Lower lobe of right lung (tissue), 2 donors: ENCODE results near the gene DDX25. TPM values are rescaled to one million over a fixed set of nuclear protein-coding genes. Genes with fewer than 3 reads are reported as not detected.

ENCODE experiments used
- ATAC-seq, 2 donors: fragments of 200-7000 bp; cut with Tn5 transposase; one replicate each; pipeline ENCODE4 v1.9.1; 2020 to 2022; ENCODE audit warnings: mild to moderate bottlenecking in 2 of 2, moderate library complexity in 2 of 2
- DNase-seq: peaks from one replicate; pipeline ENCODE4 v3.0.0-alpha.2; 2020
- H3K27ac ChIP-seq: fragments of 200-600 bp; one replicate; pipeline ENCODE4 v1.8.0; 2022
- H3K27me3 ChIP-seq: fragments of 200-600 bp; one replicate; pipeline ENCODE4 v1.8.0; 2022; ENCODE audit warnings: low read depth
- H3K36me3 ChIP-seq: fragments of 200-600 bp; one replicate; pipeline ENCODE4 v1.8.0; 2022; ENCODE audit warnings: mild to moderate bottlenecking
- H3K4me1 ChIP-seq: fragments of 200-600 bp; one replicate; pipeline ENCODE4 v1.8.0; 2022
- H3K4me3 ChIP-seq: fragments of 200-600 bp; one replicate; pipeline ENCODE4 v1.8.0; 2022; ENCODE audit warnings: mild to moderate bottlenecking
- H3K9me3 ChIP-seq: fragments of 200-600 bp; one replicate; pipeline ENCODE4 v1.8.0; 2022
- intact Hi-C: fragments of 100-400 bp; cut with DNase I; formaldehyde crosslinking; loops from one replicate; pipeline ENCODE4 v1.11.0; 2022
- total RNA-seq: library from RNA; stranded (reverse); fragmentation: NEBNext Ultra II Directional; extraction: Animal tissue kit (Norgen Biotek cat#: 25700); gene quantifications from one replicate; pipeline ENCODE4 v1.2.1, GENCODE V29; 2021
- TF ChIP-seq, protein P1 (sequence below): fragments of 200-600 bp; IDR thresholded peaks from one replicate; pipeline ENCODE4 v1.8.0; 2022; ENCODE audit warnings: antibody characterized with exemption, mild to moderate bottlenecking
- donor health status: DM: no; HTN: yes; CAD: no; lungs with severe emphysema.

DDX25 gene
- total RNA-seq, 1 donor from 2014 or later: not detected

DNA sequence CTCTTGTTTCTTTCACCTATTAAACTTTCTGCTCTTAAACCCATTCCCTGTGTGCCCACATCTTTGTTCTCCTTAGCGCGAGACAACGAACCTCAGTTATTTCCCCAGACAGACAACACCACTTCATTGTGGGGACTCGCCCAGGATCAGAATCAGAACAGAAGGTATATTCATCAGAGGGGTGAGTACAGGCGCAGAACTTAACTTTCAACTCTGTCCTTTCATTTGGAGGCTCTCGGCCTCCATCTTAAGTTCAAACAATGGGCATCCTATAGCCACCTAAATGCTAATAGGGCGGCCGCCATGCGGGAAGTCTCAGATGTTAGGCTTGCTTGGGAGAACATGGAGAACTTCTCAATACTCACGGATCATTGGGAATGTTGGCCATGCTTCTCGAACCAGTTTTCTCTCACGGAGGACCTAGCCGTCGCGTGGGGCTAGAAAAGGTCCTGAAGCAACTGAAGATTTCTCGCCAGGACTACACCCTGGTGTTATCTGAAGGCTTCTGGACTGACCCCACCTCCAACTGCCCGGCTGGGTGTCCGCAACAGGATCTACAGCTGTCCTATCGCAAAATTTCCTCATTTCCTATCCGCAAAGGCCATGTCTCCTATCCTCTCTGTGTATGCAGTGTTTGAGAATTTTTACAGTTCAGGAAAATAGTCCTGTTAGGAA, 30.3 kb upstream of the DDX25 start:
- Histone ChIP-seq H3K4me1 (no peaks in the 10 kb centered on the region), H3K27me3 (no peaks in the 10 kb centered on the region), H3K36me3 (no peaks in the 10 kb centered on the region), H3K4me3 (no peak overlapping the region), H3K9me3 (no peaks in the 10 kb centered on the region), H3K27ac (no peak overlapping the region)
- TF ChIP-seq, protein P1, sequence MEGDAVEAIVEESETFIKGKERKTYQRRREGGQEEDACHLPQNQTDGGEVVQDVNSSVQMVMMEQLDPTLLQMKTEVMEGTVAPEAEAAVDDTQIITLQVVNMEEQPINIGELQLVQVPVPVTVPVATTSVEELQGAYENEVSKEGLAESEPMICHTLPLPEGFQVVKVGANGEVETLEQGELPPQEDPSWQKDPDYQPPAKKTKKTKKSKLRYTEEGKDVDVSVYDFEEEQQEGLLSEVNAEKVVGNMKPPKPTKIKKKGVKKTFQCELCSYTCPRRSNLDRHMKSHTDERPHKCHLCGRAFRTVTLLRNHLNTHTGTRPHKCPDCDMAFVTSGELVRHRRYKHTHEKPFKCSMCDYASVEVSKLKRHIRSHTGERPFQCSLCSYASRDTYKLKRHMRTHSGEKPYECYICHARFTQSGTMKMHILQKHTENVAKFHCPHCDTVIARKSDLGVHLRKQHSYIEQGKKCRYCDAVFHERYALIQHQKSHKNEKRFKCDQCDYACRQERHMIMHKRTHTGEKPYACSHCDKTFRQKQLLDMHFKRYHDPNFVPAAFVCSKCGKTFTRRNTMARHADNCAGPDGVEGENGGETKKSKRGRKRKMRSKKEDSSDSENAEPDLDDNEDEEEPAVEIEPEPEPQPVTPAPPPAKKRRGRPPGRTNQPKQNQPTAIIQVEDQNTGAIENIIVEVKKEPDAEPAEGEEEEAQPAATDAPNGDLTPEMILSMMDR: no peak
- intact Hi-C loops: no loop called here
- DNase-seq: no peak
- no peak for ATAC-seq

DNA sequence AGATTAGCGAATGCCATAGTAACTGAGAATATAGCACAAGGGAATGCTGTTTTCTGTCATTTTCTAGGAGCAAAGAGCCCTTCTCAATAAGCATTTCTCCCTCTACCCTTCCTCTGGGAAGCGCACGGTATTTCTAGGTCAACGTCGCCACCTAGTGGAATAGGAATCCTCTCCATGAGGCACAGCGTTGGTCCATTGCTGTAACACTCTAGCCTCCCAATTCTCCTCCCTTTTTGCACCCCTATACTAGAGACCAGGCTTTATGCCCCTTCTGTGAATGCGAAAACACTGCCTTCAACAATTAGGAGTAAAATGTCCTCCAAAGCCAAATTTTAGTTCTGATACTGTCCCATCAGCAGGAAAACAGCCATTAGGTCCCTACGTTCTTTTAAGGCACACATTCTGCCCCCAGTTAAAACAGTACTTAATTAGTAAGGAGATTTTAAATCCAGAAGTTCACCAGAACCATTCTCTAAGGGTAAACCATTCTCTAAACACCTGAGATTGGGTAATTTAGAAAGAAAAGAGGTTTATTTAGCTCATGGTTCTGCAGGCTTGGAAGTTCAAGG, 29.7 kb upstream of the DDX25 start:
- intact Hi-C loops: no loop called here
- no peaks in the 10 kb centered on the region for H3K27me3 ChIP-seq
- H3K4me1 ChIP-seq: no peaks in the 10 kb centered on the region
- H3K36me3 ChIP-seq: no peaks in the 10 kb centered on the region
- no peak overlapping the region for H3K4me3 ChIP-seq
- H3K9me3 ChIP-seq: no peaks in the 10 kb centered on the region
- no peak overlapping the region for H3K27ac ChIP-seq
- DNase-seq (no peak), ATAC-seq (peak; percentile 81 to 91)
- TF ChIP-seq, protein P1: peak; percentile 76

DNA sequence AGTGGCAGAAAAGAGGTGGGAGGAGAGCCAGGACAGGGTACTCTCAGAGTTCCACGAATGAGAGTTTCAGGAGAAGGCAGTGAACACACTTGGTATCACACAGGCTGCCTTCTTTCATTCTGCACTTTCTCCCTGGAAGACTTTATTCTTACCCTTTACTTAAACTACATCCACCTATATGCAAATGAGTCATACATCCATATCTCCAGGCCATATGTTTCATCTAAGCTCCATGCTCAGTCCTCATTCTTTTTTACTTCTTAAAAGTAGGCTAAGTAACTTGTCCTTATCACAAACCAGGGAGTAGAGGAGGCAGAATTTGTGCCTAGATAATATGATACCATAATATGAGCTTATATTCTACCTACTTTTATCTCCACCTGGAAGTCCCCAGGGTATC, 23.0 kb upstream of the DDX25 start:
- TF ChIP-seq, protein P1: no peak
- intact Hi-C loops: no loop called here
- H3K27ac ChIP-seq: no peak overlapping the region
- DNase-seq (no peak), ATAC-seq (no peak)
- H3K4me3 ChIP-seq: no peak overlapping the region
- no peaks in the 10 kb centered on the region for H3K36me3 ChIP-seq
- H3K4me1 ChIP-seq: no peaks in the 10 kb centered on the region
- H3K9me3 ChIP-seq: no peaks in the 10 kb centered on the region
- H3K27me3 ChIP-seq: no peaks in the 10 kb centered on the region

DNA sequence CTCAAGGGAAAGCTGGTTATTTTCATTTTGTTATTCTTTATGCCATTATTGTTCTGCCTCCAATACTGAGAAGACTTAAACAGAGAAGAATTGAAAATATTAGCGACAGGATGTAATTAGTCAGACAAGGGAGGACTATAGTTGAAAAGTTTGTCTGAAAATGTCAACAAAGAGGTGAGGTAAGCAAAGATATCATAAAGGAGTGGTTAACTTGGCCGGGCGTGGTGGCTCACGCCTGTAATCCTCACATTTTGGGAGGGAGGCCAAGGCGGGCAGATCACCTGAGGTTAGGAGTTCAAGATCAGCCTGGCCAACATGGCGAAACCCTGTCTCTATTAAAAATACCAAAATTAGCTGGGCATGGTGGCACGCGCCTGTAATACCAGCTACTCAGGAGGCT, 20.9 kb upstream of the DDX25 start:
- Histone ChIP-seq H3K4me3 (no peak overlapping the region), H3K27me3 (no peaks in the 10 kb centered on the region), H3K9me3 (no peaks in the 10 kb centered on the region), H3K4me1 (peaks cover 3% of the 10 kb centered on the region), H3K27ac (no peak overlapping the region), H3K36me3 (no peaks in the 10 kb centered on the region)
- no peak for ATAC-seq
- intact Hi-C loops: no loop called here
- TF ChIP-seq, protein P1: no peak
- DNase-seq: no peak

DNA sequence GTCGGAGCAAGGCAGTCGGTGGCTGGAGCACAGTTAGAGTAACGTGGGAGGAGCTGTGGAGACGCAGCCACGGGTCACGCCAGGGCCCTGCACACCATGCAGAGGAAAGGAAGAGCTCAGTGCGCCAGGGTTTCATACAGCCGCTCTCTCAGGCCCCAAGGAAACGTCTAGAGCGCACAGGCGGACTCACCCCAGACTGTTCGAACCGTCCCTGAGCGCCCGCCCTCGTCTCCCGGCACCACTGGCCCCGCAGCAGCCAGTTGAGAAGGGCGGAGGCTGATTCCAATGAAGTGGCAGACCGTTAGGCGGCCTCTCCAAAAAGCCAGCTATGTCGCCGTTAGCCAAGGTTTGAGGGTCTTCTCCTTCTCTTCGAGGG, 17.3 kb upstream of the DDX25 start:
- TF ChIP-seq, protein P1: no peak
- Histone ChIP-seq H3K4me3 (peak overlapping the region; percentile 88), H3K27ac (peak overlapping the region; percentile 96), H3K27me3 (no peaks in the 10 kb centered on the region), H3K4me1 (peaks cover 10% of the 10 kb centered on the region), H3K36me3 (peaks cover 2% of the 10 kb centered on the region), H3K9me3 (no peaks in the 10 kb centered on the region)
- intact Hi-C loops: no loop called here
- DNase-seq (peak; percentile 67), ATAC-seq (peak; percentile 55 to 61)
